ENCODE data around the gene FILIP1.
A peak's percentile ranks its signal among the peaks of the same experiment; 100 is the strongest.
"Not testable (repeated sequence)": the region's sequence is repeated elsewhere in the genome, so short reads cannot be mapped to it uniquely, and the experiment has no call there.

The FILIP1 gene

DNA sequence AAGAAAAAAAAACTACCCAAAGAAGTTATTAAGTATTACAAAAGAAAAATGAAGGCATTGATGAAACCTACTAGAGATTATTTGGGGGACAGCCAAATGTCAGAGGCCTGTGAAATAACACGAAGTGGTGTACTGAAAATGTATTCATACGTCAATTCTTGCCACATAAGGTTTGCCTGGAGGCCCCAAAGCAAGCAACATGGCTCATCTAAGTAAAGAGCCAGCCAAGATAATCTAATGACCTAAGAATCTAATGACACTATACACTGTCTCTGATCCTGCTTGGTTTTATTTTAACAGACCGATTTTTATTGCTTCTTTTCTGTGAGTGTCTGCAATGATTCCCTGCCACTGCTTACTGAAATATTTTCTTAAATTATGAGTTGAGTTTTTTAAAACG is 34.7 kb downstream of the FILIP1 start:
- no peak for FAIRE-seq

DNA sequence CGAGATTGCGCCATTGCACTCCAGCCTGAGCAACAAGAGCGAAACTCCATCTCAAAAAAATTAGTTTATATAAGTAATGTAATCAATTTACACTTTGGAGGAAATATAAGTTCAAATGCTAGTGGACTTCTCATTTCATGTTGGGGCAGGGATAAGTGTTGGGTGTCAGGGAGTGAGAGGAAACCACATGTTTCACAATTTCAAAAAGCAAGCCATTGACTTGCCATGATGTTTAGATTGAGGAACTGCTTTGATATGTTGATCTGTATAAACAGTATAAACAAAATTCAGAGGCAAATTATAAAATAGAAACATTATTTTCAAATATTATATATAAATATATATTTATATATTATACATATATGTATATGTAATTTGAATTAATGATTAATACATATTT is 42.7 kb downstream of the FILIP1 start:
- DNase-seq (ENCODE audit: insufficient read length, low spot score) (no peak), FAIRE-seq (no peak)

More for the DNA sequence above, 34.7 kb downstream of the FILIP1 start:
- no peak for DNase-seq (ENCODE audit: insufficient read length, low spot score)

DNA sequence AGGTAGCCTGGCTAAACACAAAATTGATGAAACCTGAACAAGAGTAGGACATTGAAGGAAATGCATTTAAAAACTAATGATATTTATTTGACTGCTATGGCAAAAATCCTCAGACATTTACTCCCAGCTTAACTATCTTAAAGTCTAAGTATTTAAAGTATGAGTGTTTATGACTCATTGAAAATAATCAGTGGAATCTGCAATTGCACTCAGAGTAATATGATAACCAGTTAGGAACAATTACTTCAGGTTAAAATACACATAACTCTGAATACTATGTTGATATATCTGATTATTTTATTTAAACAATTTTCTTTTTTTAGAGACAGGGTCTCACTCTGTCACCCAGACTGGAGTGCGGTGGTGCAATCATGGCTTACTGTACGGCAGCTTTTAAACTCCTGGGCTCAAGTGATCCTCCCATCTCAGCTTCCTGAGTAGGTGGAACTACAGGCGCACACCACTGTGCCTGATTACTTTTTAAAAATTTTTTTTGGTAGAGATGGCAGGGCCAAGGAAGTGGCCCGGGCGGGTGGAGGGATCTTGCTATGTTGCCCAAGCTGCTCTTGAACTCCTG is 43.9 kb downstream of the FILIP1 start:
- DNase-seq (ENCODE audit: insufficient read length, low spot score) (no peak), FAIRE-seq (no peak)

- FAIRE-seq: no peak
- no peak for DNase-seq (ENCODE audit: insufficient read length, low spot score)
These were observed 47.2 kb downstream of the FILIP1 start for GRCh38 chr6:75446241-75446880.

DNA sequence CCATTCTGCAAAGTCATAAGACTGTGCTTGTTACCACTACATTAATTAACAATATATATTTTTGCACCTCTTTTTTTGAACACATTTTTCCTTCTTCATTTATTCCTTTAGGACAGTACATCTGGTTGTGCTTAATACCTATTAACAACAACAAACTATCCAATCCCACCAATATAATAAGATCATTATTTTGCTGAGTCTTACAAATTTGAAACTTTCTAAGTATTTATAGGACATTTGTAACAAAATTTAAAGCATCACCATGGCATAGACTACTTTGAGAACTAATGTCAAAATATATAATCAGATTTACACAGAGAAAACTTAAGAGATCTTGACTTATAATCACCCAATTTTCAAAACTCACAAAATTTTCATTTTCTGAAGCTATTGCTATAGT is 47.9 kb downstream of the FILIP1 start:
- no peak for FAIRE-seq

DNA sequence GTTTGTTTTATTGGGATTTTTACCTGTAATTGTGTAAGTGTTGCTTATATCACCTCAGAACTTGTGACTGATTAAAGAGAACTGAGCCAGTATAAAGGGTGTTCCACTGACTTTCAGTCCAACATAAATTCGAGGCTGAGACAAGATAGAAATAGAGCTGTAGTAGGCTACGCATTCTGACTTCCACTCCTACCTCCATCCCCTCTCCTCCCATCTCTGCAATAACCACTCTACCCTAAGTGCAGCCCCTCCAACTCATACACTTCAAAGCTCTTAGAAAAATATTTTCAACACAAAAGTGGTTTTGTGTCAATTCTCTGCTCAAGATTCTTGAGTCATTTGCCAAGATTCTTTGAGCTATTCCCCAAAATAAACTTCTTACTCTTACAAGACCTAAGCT is 48.7 kb downstream of the FILIP1 start:
- FAIRE-seq (no peak), DNase-seq (ENCODE audit: insufficient read length, low spot score) (no peak)

More for the DNA sequence above, 47.9 kb downstream of the FILIP1 start:
- no peak for DNase-seq (ENCODE audit: insufficient read length, low spot score)

DNA sequence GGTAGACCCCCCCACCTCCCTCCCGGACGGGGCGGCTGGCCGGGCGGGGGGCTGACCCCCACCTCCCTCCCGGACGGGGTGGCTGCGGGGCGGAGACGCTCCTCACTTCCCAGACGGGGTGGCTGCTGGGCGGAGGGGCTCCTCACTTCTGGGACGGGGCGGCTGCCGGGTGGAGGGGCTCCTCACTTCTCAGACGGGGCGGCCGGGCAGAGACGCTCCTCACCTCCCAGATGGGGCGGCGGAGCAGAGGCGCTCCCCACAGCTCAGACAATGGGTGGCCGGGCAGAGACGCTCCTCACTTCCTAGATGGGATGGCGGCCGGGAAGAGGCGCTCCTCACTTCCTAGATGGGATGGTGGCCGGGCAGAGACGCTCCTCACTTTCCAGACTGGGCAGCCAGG is 51.7 kb downstream of the FILIP1 start:
- not testable (repeated sequence) for FAIRE-seq; DNase-seq (ENCODE audit: insufficient read length, low spot score)

GRCh38 chr6:75441479-75441878 is 52.1 kb downstream of the FILIP1 start:
- not testable (repeated sequence) for FAIRE-seq; DNase-seq (ENCODE audit: insufficient read length, low spot score)

GRCh38 chr6:75438442-75439116 is 55.0 kb downstream of the FILIP1 start:
- FAIRE-seq: no peak
- no peak for DNase-seq (ENCODE audit: insufficient read length, low spot score)

DNA sequence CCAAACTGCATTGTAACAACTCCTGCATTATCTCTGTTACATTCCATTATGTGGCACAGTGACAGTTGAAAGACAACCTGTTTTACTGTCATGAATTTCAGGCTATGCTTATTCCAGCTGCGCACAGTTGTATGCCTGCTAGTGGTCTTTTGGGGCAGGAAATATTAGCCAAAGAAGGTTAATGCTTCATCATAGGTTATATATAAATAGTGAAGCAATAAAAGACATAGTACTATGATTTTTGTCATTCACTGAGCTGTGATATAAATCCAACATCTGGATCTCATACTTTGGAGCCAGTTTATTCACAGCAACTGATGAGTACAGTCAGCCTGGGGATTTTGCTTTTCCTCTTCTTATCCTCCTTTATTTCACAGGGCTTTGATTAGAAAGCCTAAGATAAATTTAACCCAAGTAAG is 55.6 kb downstream of the FILIP1 start:
- FAIRE-seq: no peak
- no peak for DNase-seq (ENCODE audit: insufficient read length, low spot score)

DNA sequence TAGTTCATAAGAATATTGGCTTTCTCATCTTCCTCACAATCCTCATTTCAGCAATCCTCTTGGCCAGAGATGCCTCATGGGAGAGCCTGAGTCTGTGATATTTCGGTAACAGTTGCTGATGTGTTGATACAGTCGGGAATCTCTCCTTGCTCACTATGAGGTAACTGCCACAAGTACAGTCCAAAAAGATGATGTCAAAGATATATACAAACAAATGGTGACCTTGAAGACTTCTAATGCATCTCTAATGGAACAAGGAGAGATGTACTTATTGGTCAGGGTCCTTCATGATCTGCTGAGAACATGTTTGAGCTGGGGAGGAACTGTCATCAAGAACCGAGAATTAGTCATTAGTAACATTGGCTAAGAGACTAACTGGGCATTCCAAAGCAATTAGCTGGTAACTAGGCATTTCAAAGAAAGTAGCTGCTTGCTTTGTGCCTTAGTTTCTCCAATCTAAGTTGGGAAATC is 56.1 kb downstream of the FILIP1 start:
- FAIRE-seq (no peak), DNase-seq (ENCODE audit: insufficient read length, low spot score) (no peak)

GRCh38 chr6:75436869-75437268 is 56.7 kb downstream of the FILIP1 start:
- FAIRE-seq (no peak), DNase-seq (ENCODE audit: insufficient read length, low spot score) (no peak)

DNA sequence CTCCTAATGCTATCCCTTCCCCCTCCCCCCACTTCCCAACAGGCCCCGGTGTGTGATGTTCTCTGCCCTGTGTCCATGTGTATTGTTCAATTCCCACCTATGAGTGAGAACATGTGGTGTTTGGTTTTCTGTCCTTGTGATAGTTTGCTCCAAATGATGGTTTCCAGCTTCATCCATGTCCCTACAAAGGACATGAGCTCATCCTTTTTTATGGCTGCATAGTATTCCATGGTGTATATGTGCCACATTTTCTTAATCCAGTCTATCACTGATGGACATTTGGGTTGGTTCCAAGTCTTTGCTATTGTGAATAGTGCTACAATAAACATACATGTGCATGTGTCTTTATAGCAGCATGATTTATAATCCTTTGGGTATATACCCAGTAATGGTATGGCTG is 60.8 kb downstream of the FILIP1 start:
- FAIRE-seq; DNase-seq (ENCODE audit: insufficient read length, low spot score): not testable (repeated sequence)

GRCh38 chr6:75431379-75431778 is 62.2 kb downstream of the FILIP1 start:
- FAIRE-seq: peak; percentile 48
- DNase-seq (ENCODE audit: insufficient read length, low spot score): no peak

DNA sequence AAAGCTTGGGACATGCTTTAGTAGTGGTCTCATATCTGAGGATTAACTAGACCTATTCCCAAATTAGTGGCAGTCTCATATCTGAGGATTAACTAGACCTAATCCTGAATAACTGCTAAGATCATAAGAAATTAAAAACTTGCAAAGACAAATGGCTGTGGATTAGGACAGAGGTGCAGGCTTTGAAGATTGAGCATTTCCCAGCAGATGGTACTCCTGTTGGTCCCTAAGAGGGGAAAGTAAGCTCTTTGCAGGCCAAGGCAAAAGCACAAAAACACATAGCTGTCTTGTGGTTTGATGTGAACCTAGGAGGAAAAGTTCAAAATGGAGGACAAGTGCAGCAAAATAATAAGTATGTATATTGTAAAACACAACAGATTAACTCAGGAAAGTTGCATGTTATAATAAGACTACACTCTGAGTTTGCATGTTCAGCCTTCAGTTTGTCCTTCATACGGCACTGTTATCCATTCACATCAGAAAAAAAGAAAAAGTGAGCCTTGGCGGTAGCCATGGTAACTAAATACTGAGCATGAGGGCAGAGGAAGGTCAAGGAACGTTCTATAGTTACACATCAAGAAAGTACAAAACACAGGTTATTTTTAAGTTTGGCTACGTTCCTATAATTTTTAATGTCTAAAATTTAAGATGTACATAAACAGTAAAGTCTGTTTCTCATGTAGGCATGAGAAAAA is 62.8 kb downstream of the FILIP1 start:
- FAIRE-seq (no peak), DNase-seq (ENCODE audit: insufficient read length, low spot score) (no peak)

DNA sequence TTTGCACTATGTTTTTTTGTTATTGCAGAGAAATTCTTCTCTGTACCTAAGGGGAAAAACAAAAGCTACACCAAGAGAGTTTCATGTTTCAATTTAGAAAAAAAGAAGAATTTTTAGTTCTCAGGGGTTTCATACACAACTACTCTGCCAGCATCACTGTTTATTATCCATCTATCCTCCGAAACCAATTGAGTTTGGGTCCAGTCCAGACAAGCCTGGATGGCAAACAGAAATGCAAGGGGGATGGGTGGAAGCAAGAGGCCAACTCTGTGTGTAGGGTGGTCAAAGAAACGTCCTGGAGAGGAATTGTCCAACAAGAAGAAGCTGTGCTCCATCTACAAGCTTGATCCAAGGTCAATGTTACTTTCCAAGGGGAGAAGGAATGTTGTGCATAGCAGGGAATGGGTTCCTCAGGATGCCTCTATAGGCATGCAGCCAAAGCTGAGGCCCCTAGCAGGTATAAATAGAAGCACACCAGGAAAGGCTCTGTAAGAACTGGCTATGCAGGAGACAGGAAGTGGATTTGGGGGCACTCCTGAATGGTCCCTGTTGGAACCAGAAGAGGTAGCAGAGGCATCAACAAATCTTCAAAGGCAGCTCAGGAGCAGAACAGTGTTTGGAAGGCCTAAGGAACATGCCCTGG is 64.4 kb downstream of the FILIP1 start:
- FAIRE-seq (no peak), DNase-seq (ENCODE audit: insufficient read length, low spot score) (no peak)

- FAIRE-seq (no peak), DNase-seq (ENCODE audit: insufficient read length, low spot score) (no peak)
These were observed 65.4 kb downstream of the FILIP1 start for GRCh38 chr6:75428204-75428603.

DNA sequence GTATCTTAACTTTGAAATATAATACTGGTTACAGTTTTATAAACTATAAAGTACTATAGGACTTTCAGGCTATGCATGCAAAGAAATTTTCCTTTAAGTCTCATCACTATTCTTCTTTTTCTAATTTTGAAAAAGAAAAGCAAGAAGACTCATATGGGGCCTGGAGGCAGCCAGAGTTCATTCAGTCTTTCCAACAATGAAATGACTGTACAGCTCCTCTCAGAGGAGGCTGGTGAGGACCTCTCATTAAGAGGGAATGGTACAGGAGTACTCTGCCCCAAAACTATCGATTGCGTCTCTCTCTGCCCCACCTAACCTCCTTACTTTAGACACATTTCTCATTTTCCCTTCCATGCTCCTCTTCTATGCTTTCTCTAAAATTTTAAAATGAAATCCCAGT is 66.3 kb downstream of the FILIP1 start:
- DNase-seq (ENCODE audit: insufficient read length, low spot score) (no peak), FAIRE-seq (no peak)

DNA sequence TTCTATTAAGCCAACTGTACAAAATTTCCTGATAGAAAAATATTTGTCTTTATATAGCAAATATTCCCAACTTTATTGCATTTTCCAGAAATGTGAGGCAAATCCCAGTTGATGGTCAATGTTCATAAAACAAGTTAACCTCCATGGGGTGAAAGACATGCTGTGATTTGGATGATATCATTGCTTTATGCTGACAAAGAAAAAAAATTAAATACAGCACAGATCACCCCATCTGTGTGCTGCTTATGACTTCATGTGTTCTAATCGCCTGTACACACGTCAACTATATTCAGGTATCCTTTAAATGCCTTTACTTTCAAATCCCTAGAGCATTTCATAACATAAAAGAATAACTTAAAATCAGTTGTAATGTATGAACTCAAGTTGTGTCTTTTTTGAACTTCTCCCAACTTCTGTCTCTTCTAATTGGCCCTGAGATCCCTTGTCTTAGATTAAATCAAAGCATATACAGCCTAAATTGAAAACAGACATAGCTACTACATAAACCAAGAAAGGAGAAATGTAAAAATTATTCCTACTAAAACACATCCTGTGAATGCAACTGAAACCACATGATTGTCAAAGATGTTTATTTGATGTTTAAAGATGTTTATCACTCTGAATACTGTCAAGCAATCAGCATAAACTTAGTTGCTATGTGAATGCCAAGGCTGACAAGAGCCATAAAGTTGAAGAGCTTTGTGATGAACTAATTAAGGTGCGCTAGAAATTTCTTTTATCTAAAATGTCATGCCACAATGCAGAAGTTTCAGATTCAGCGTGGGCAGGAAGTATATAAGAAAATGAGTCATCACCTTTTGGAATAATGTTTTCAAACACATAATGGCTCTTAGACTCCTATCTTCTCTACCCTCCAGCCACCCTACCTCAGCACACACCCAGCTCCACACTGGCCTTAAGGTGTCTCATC is 68.7 kb downstream of the FILIP1 start:
- FAIRE-seq: no peak
- DNase-seq (ENCODE audit: insufficient read length, low spot score): no peak

- no peak for DNase-seq (ENCODE audit: insufficient read length, low spot score)
- FAIRE-seq: no peak
These were observed 70.2 kb downstream of the FILIP1 start for GRCh38 chr6:75423386-75423785.
